Esophagus squamous epithelium (tissue), 5 donors: ENCODE results near the gene ZNF516. TPM values are rescaled to one million over a fixed set of nuclear protein-coding genes. Genes with fewer than 3 reads are reported as not detected.

Source experiments
- DNase-seq: peaks from one replicate; lab custom pipeline; 2025; lab: John Stamatoyannopoulos, UW
- H3K27ac ChIP-seq, 4 donors: fragments of 200-600 bp; sonication (generic); one replicate each; pipeline ENCODE4 v1.5.1; 2016 to 2019; ENCODE audit warnings: mild to moderate bottlenecking in 1 of 4
- H3K27me3 ChIP-seq, 4 donors: fragments of 200-600 bp; sonication (generic); 1 replicate in 3 of 4; 2 replicates in 1 of 4; pipeline versions ENCODE4 v1.5.1 to v1.6.0; 2017 to 2021; ENCODE audit warnings: antibody characterized with exemption in 1 of 4
- H3K36me3 ChIP-seq, 3 donors: fragments of 200-600 bp; sonication (generic); one replicate each; pipeline ENCODE4 v1.5.1; 2016 to 2019
- H3K4me1 ChIP-seq, 3 donors: fragments of 200-600 bp; sonication (generic); one replicate each; pipeline ENCODE4 v1.5.1; 2017 to 2019
- H3K4me3 ChIP-seq, 4 donors: fragments of 200-600 bp; sonication (generic); 1 replicate in 3 of 4; 2 replicates in 1 of 4; pipeline ENCODE4 v1.5.1; 2016 to 2019; ENCODE audit warnings: mild to moderate bottlenecking in 2 of 4, moderate library complexity in 1 of 4
- H3K9me3 ChIP-seq, 3 donors: fragments of 200-600 bp; sonication (generic); one replicate each; pipeline ENCODE4 v1.5.1; 2016 to 2019
- CTCF ChIP-seq, 6 experiments: fragments of 450-650 bp in 4 of 6; fragments of 200-600 bp in 2 of 6; sonication (generic) in 2 of 6; IDR thresholded peaks; one replicate each; pipeline ENCODE4 v1.5.1; 2016 to 2019; ENCODE audit warnings: antibody characterized with exemption in 6 of 6, mild to moderate bottlenecking in 4 of 6, moderate library complexity in 4 of 6
- POLR2A ChIP-seq, 4 donors: fragments of 450-650 bp; IDR thresholded peaks; one replicate each; pipeline ENCODE4 v1.6.1; 2017; ENCODE audit warnings: antibody characterized with exemption in 4 of 4, mild to moderate bottlenecking in 4 of 4, moderate library complexity in 3 of 4
- WGBS, 2 donors: methylation state at CpG; one replicate each; pipeline ENCODE4 v1.1.5; 2018; 5-methylcytosine and 5-hydroxymethylcytosine counted together
- intact Hi-C: fragments of 100-400 bp; cut with DNase I; formaldehyde crosslinking; loops from one replicate; pipeline ENCODE4 v1.15.0; 2022
- total RNA-seq, 4 donors: library from RNA; depleted of rRNA; stranded (reverse); fragments of >200 nt; gene quantifications; one replicate each; pipeline ENCODE4 v1.1.0, GENCODE V29; 2016
- donor health status: DM: yes; HTN: yes; CAD: no.

ZNF516 gene
- total RNA-seq, 4 donors from 2014 or later, result 18.0 to 23.9 (median 19.2) TPM

- Histone ChIP-seq H3K4me1 (peaks cover 0 to 34% (median 0%) of the 10 kb centered on the region in 3 donors), H3K27me3 (peaks cover 0 to 7% (median 0%) of the 10 kb centered on the region in 4 donors), H3K36me3 (no peaks in the 10 kb centered on the region), H3K9me3 (no peaks in the 10 kb centered on the region), H3K27ac (peak overlapping the region in 3 of 4 donors; percentile 80 to 97 (median 90)), H3K4me3 (no peak overlapping the region)
- no peak for DNase-seq
- 62 to 63% methylated on average over 6 of the region's 6 CpGs for WGBS, 2 donors
- TF ChIP-seq POLR2A (IDR thresholded peaks at IDR 0.05) (no peak), CTCF (IDR thresholded peaks at IDR 0.05) (no peak)
- intact Hi-C loops, result loop anchor here (10.0 kb wide), 1 partner anchor 68 kb away; no protein-coding TSS in a partner anchor
Observed at GRCh38 chr18:76497021-76497420, 2.0 kb upstream of the ZNF516 start.

- Histone ChIP-seq H3K27me3 (peaks cover 0 to 7% (median 0%) of the 10 kb centered on the region in 4 donors), H3K27ac (peak overlapping the region; percentile 80 to 97 (median 90)), H3K9me3 (no peaks in the 10 kb centered on the region), H3K4me3 (peak overlapping the region; percentile 60 to 89 (median 71)), H3K36me3 (no peaks in the 10 kb centered on the region), H3K4me1 (peaks cover 0 to 38% (median 0%) of the 10 kb centered on the region in 3 donors)
- WGBS, 2 donors, result 15 to 27% methylated on average over 16 to 35 of the region's 48 CpGs
- no peak for DNase-seq
- intact Hi-C loops, result loop anchor here (10.0 kb wide), 1 partner anchor 68 kb away; no protein-coding TSS in a partner anchor
- TF ChIP-seq CTCF (IDR thresholded peaks at IDR 0.05), result no peak
- TF ChIP-seq POLR2A (IDR thresholded peaks at IDR 0.05), result peak in 2 of 4 donors; percentile 17 to 18
Observed at GRCh38 chr18:76496194-76496890, 1.3 kb upstream of the ZNF516 start.

GRCh38 chr18:76495435-76496193 lies 572 bp upstream of the ZNF516 start:
- peak in 1 of 4 donors; percentile 71 for TF ChIP-seq POLR2A (IDR thresholded peaks at IDR 0.05)
- TF ChIP-seq CTCF (IDR thresholded peaks at IDR 0.05), result no peak
- Histone ChIP-seq H3K9me3 (no peaks in the 10 kb centered on the region), H3K27me3 (peaks cover 0 to 7% (median 0%) of the 10 kb centered on the region in 4 donors), H3K4me3 (peak overlapping the region; percentile 60 to 89 (median 71)), H3K4me1 (peaks cover under 1 to 40% (median under 1%) of the 10 kb centered on the region in 3 donors), H3K36me3 (no peaks in the 10 kb centered on the region), H3K27ac (peak overlapping the region; percentile 80 to 97 (median 90))
- no peak for DNase-seq
- 0 to 2% methylated on average over 11 to 15 of the region's 43 CpGs for WGBS, 2 donors
- intact Hi-C loops, result loop anchor here (10.0 kb wide), 1 partner anchor 69 kb away; no protein-coding TSS in a partner anchor

GRCh38 chr18:76494231-76495005 lies 624 bp downstream of the ZNF516 start:
- 2 to 3% methylated on average over 6 to 33 of the region's 56 CpGs for WGBS, 2 donors
- DNase-seq, result no peak
- peaks cover 9 to 52% (median 10%) of the 10 kb centered on the region in 3 donors for H3K4me1 ChIP-seq
- intact Hi-C loops, result loop anchor here (10.0 kb wide), 1 partner anchor 70 kb away; no protein-coding TSS in a partner anchor
- no peaks in the 10 kb centered on the region for H3K9me3 ChIP-seq
- peak overlapping the region; percentile 65 to 89 (median 71) for H3K4me3 ChIP-seq
- peaks cover 0 to 7% (median 0%) of the 10 kb centered on the region in 4 donors for H3K27me3 ChIP-seq
- no peaks in the 10 kb centered on the region for H3K36me3 ChIP-seq
- H3K27ac ChIP-seq, result peak overlapping the region; percentile 90 to 97 (median 94)
- no peak for TF ChIP-seq POLR2A (IDR thresholded peaks at IDR 0.05)
- TF ChIP-seq CTCF (IDR thresholded peaks at IDR 0.05), result no peak
